Measurements from ENCODE around the gene SREBF2. TPM values are rescaled to one million over a fixed set of nuclear protein-coding genes. Genes with fewer than 3 reads are reported as not detected.

The SREBF2 gene
- total and polyA plus RNA-seq, 2 donors (not counting 3 experiments of a cell fraction or from before 2014, with no cell fraction given), result 101 to 136 TPM

DNA sequence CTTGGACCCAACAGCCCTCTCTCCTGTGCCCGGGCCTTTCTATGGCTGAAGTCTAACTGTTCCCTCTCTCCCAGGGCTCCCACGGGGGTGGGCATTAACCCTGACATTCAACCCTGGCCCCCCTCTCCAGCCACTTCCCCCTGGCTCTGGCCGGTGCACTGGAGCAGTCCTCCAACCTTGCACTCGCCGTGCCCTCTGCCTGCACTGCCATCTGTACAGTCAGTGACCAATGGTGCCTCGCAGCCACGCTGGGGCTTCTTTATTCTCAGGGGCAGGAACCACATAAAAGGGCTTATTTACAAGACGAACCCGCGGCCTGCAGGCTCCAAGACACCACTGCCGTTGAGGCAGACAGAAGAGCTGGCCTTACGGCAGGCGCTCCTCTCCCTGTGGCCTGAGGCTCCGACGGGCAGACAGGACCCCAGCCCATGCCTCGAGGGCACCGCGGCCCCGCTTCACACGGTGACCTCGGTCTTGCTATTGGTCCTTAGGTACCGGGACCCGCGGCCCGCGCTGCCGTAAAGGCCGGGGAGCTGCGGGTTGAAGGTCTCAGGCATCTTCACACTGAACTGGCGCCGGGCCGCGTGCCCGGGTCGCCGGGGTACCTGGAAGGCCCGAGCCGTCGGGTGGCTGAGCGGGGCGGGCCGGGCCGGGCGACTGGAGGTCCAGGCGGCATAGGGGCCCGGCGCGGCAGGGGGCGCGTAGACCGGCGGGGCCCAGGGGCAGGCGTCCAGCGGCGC, 76.6 kb downstream of the SREBF2 start:
- intact Hi-C loops (cut with micrococcal nuclease), result no loop called here
- FAIRE-seq (no peak), DNase-seq (ENCODE audit: low read depth, low spot score) (no peak)
- ChIA-PET CTCF (interaction anchor here (1.5 to 4.5 kb wide), 2 partner anchors 16 to 31 kb away, joined by 5 to 28 read pairs; partner anchors contain the start of gene TNFRSF13C), POLR2A (no interaction called here)
- Histone ChIP-seq H3K79me2 (ENCODE audit: control insufficient read depth, insufficient read depth, low read length) (no peaks in the 10 kb centered on the region), H3K4me3 (replicated peaks in 1 of 3; ENCODE audit: insufficient read depth in 1 of 3, low read depth in 1 of 3, low read length in 3 of 3) (no peak overlapping the region), H3K4me1 (ENCODE audit: control insufficient read depth, extremely low read depth, insufficient read depth, low read length) (peaks cover 6% of the 10 kb centered on the region), H3K27me3 (ENCODE audit: control insufficient read depth in 2 of 2, insufficient read depth in 2 of 2, low read length in 2 of 2) (peaks cover 29 to 48% of the 10 kb centered on the region in 2 experiments), H3K4me2 (ENCODE audit: insufficient read depth, low read length) (no peak overlapping the region), H3K9me1 (replicated peaks; ENCODE audit: control insufficient read depth, extremely low read depth, insufficient read depth, low read length) (no peaks in the 10 kb centered on the region), H3K9ac (replicated peaks; ENCODE audit: extremely low read depth, insufficient read depth, low read length) (no peak overlapping the region), H4K20me1 (replicated peaks; ENCODE audit: control insufficient read depth, extremely low read depth, insufficient read depth, low read length) (no peaks in the 10 kb centered on the region), H3K36me3 (ENCODE audit: control insufficient read depth in 2 of 2, extremely low read depth in 1 of 2, insufficient read depth in 2 of 2, low read length in 2 of 2) (peaks cover 4 to 5% of the 10 kb centered on the region in 2 experiments), H3K9me3 (replicated peaks; ENCODE audit: control insufficient read depth, insufficient read depth, low read length) (no peaks in the 10 kb centered on the region), H3K27ac (ENCODE audit: insufficient read depth, low read depth, low read length) (no peak overlapping the region), H2AFZ (ENCODE audit: low read depth, low read length) (no peak overlapping the region)
- no TSS peak for BruUV-seq (replicated peaks)
- dilution Hi-C loops (cut with MboI; ENCODE audit: extremely low pct_ligation_motif_present, low sequenced_read_pairs), result no loop called here
- TF ChIP-seq MYC (IDR thresholded peaks at IDR 0.05; ENCODE audit: low read depth, low read length) (no peak), EZH2 (IDR thresholded peaks at IDR 0.05; ENCODE audit: borderline replicate concordance, low read depth, low read length, severe bottlenecking) (no peak), POLR2A (IDR thresholded peaks at IDR 0.05; ENCODE audit: low read depth, low read length) (no peak), FOS (IDR thresholded peaks at IDR 0.05; ENCODE audit: borderline replicate concordance, insufficient read depth, low read length) (no peak), GATA2 (IDR thresholded peaks at IDR 0.05; ENCODE audit: insufficient read depth, insufficient read length, low read depth, low read length) (no peak)
- TF ChIP-seq, protein P1, sequence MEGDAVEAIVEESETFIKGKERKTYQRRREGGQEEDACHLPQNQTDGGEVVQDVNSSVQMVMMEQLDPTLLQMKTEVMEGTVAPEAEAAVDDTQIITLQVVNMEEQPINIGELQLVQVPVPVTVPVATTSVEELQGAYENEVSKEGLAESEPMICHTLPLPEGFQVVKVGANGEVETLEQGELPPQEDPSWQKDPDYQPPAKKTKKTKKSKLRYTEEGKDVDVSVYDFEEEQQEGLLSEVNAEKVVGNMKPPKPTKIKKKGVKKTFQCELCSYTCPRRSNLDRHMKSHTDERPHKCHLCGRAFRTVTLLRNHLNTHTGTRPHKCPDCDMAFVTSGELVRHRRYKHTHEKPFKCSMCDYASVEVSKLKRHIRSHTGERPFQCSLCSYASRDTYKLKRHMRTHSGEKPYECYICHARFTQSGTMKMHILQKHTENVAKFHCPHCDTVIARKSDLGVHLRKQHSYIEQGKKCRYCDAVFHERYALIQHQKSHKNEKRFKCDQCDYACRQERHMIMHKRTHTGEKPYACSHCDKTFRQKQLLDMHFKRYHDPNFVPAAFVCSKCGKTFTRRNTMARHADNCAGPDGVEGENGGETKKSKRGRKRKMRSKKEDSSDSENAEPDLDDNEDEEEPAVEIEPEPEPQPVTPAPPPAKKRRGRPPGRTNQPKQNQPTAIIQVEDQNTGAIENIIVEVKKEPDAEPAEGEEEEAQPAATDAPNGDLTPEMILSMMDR (IDR thresholded peaks at IDR 0.05; ENCODE audit: extremely low read depth in 1 of 2, insufficient read depth in 1 of 2, low read depth in 1 of 2, low read length in 2 of 2), result no peak
- TF ChIP-seq, protein P2, sequence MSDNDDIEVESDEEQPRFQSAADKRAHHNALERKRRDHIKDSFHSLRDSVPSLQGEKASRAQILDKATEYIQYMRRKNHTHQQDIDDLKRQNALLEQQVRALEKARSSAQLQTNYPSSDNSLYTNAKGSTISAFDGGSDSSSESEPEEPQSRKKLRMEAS (IDR thresholded peaks at IDR 0.05; ENCODE audit: insufficient read depth, insufficient read length), result no peak

Data from endothelial cell of umbilical vein (primary cell).